Epithelial cell of proximal tubule (primary cell): ENCODE measurements around the gene CEACAM3. TPM values are rescaled to one million over a fixed set of nuclear protein-coding genes. Genes with fewer than 3 reads are reported as not detected.

Experiments used
- DNase-seq: peaks from one replicate; pipeline ENCODE4 v3.0.0-alpha.2; 2011; ENCODE audit warnings: low read depth
- H3K4me3 ChIP-seq: 2 replicates; pipeline ENCODE4 v1.5.1; 2011; ENCODE audit warnings: low read depth, mild to moderate bottlenecking, low read length
- CTCF ChIP-seq: conservative IDR thresholded peaks from 2 replicates; pipeline ENCODE4 v1.5.1; 2012; ENCODE audit warnings: low read depth, mild to moderate bottlenecking, low read length
- total RNA-seq: library from RNA; depleted of rRNA; stranded (reverse); fragments of >200 nt; gene quantifications from 2 replicates; pipeline ENCODE4 v1.2.3, GENCODE V29; 2015

Gene CEACAM3
- total RNA-seq, 1 donor from 2014 or later: not detected

GRCh38 chr19:41804336-41804735 is 7.9 kb downstream of the CEACAM3 start:
- no peak for DNase-seq
- TF ChIP-seq CTCF: no peak
- no peak overlapping the region for H3K4me3 ChIP-seq

- no peak for DNase-seq
- no peak for TF ChIP-seq CTCF
- no peak overlapping the region for H3K4me3 ChIP-seq
Observed at GRCh38 chr19:41807176-41807575, 10.8 kb downstream of the CEACAM3 start.

GRCh38 chr19:41808663-41809566 is 12.5 kb downstream of the CEACAM3 start:
- no peak overlapping the region for H3K4me3 ChIP-seq
- DNase-seq: no peak
- TF ChIP-seq CTCF: no peak

GRCh38 chr19:41810301-41810700 is 13.9 kb downstream of the CEACAM3 start:
- H3K4me3 ChIP-seq: no peak overlapping the region
- no peak for TF ChIP-seq CTCF
- no peak for DNase-seq

GRCh38 chr19:41811036-41811435 is 14.6 kb downstream of the CEACAM3 start:
- no peak for TF ChIP-seq CTCF
- DNase-seq: no peak
- no peak overlapping the region for H3K4me3 ChIP-seq

- H3K4me3 ChIP-seq: no peak overlapping the region
- DNase-seq: no peak
- no peak for TF ChIP-seq CTCF
Observed at GRCh38 chr19:41811981-41812380, 15.6 kb downstream of the CEACAM3 start.

- H3K4me3 ChIP-seq: no peak overlapping the region
- no peak for DNase-seq
- TF ChIP-seq CTCF: no peak
Observed at GRCh38 chr19:41813911-41814310, 17.5 kb downstream of the CEACAM3 start.
